Measurements from ENCODE around the gene RBM26.
A peak's percentile ranks its signal among the peaks of the same experiment; 100 is the strongest.

RBM26 gene

DNA sequence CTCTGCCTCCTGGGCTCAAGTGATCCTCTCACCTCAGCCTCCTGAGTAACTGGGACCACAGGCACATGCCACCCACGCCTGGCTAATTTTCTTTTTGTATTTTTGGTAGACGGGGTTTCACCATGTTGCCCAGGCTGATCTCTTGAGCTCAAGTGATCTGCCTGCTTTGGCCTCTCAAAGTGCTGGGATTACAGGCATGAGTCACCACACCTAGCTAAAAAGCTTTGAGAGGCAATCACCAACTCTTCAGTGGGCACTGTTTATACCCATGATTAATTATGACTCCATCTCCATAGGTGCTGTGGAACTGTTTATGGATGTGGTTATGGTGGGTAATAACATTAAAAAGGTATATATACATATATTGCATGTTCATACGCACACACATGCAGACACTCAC is 7.5 kb upstream of the RBM26 start:
- H2AK5ac ChIP-seq (ENCODE audit: low read depth, low read length): no peak overlapping the region
- WGBS, 2 donors (ENCODE audit: extremely low coverage in 2 of 2, insufficient read length in 2 of 2, insufficient replicate concordance in 1 of 2): no CpG with 5 or more reads among the region's 3 CpGs
- H3K4me3 ChIP-seq (ENCODE audit: low read length in 2 of 2): no peak overlapping the region
- no peak overlapping the region for H2BK12ac ChIP-seq (ENCODE audit: low read length)
- H3K27ac ChIP-seq (replicated peaks; ENCODE audit: low read length): no peak overlapping the region
- H2BK15ac ChIP-seq (ENCODE audit: low read length): no peak overlapping the region
- no peak overlapping the region for H3K23ac ChIP-seq (ENCODE audit: low read depth, low read length, poor library complexity)
- no peaks in the 10 kb centered on the region for H3K27me3 ChIP-seq (ENCODE audit: control insufficient read depth in 3 of 3, insufficient read depth in 3 of 3, low read depth in 1 of 3, low read length in 3 of 3)
- no peak overlapping the region for H2BK5ac ChIP-seq (ENCODE audit: low read length)
- no peak overlapping the region for H3K9ac ChIP-seq (ENCODE audit: low read depth, low read length, poor library complexity)
- no peak overlapping the region for H3K4me2 ChIP-seq (ENCODE audit: insufficient read depth, low read length, poor library complexity, severe bottlenecking)
- H4K8ac ChIP-seq (ENCODE audit: low read depth, low read length): no peak overlapping the region
- no peaks in the 10 kb centered on the region for H3K79me1 ChIP-seq (ENCODE audit: low read depth, low read length)
- H4K91ac ChIP-seq (ENCODE audit: low read depth, low read length, poor library complexity): no peak overlapping the region
- H3K36me3 ChIP-seq (replicated peaks in 1 of 2; ENCODE audit: control insufficient read depth in 2 of 2, insufficient read depth in 2 of 2, low read length in 2 of 2): peaks cover 6 to 7% of the 10 kb centered on the region in 2 donors
- H3K4ac ChIP-seq (ENCODE audit: low read length): no peak overlapping the region
- no peak for DNase-seq (ENCODE audit: low spot score)
- H3K9me3 ChIP-seq (replicated peaks in 1 of 2; ENCODE audit: control insufficient read depth in 2 of 2, insufficient read depth in 1 of 2, low read depth in 1 of 2, low read length in 2 of 2): no peaks in the 10 kb centered on the region
- H3K4me1 ChIP-seq (ENCODE audit: control insufficient read depth in 2 of 2, insufficient read depth in 1 of 2, low read depth in 1 of 2, low read length in 2 of 2): no peaks in the 10 kb centered on the region
- H2BK120ac ChIP-seq (ENCODE audit: low read depth, low read length): no peak overlapping the region
- H2AFZ ChIP-seq (ENCODE audit: low read length): no peak overlapping the region
- H3K18ac ChIP-seq (ENCODE audit: low read length): no peak overlapping the region
- no peak overlapping the region for H3K14ac ChIP-seq (ENCODE audit: low read length)

DNA sequence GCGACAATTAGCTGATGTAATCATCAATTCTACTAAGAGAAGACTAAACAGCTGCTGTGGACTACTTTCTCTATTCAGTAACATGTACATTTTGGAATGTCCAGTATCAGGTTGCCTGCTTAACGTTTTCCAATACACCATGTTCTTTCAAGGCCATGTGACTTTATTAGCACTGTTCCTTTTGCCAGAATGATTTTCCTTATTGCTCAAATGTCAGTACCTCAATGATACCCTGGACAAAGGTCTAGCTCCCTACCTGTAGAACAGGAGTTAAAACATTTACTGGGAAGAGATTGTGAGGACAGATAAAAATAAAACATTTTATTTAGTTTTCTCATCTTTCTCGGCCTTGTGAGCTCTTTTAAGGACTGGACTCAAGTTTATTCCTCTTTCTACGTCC is 3.8 kb upstream of the RBM26 start:
- Histone ChIP-seq H2AK5ac (ENCODE audit: low read depth, low read length) (no peak overlapping the region), H2AFZ (ENCODE audit: low read length) (no peak overlapping the region), H2BK15ac (ENCODE audit: low read length) (no peak overlapping the region), H3K9me3 (replicated peaks in 1 of 2; ENCODE audit: control insufficient read depth in 2 of 2, insufficient read depth in 1 of 2, low read depth in 1 of 2, low read length in 2 of 2) (no peaks in the 10 kb centered on the region), H3K4ac (ENCODE audit: low read length) (no peak overlapping the region), H3K4me1 (ENCODE audit: control insufficient read depth in 2 of 2, insufficient read depth in 1 of 2, low read depth in 1 of 2, low read length in 2 of 2) (peaks cover 0 to 3% of the 10 kb centered on the region in 2 donors), H3K18ac (ENCODE audit: low read length) (no peak overlapping the region), H3K4me2 (ENCODE audit: insufficient read depth, low read length, poor library complexity, severe bottlenecking) (no peak overlapping the region), H3K23ac (ENCODE audit: low read depth, low read length, poor library complexity) (no peak overlapping the region), H3K27ac (replicated peaks; ENCODE audit: low read length) (no peak overlapping the region), H4K91ac (ENCODE audit: low read depth, low read length, poor library complexity) (no peak overlapping the region), H2BK12ac (ENCODE audit: low read length) (no peak overlapping the region), H3K36me3 (replicated peaks in 1 of 2; ENCODE audit: control insufficient read depth in 2 of 2, insufficient read depth in 2 of 2, low read length in 2 of 2) (peaks cover 0 to 7% of the 10 kb centered on the region in 2 donors), H3K79me1 (ENCODE audit: low read depth, low read length) (no peaks in the 10 kb centered on the region), H3K4me3 (ENCODE audit: low read length in 2 of 2) (no peak overlapping the region), H3K27me3 (ENCODE audit: control insufficient read depth in 3 of 3, insufficient read depth in 3 of 3, low read depth in 1 of 3, low read length in 3 of 3) (no peaks in the 10 kb centered on the region), H4K8ac (ENCODE audit: low read depth, low read length) (no peak overlapping the region), H3K9ac (ENCODE audit: low read depth, low read length, poor library complexity) (no peak overlapping the region), H2BK120ac (ENCODE audit: low read depth, low read length) (no peak overlapping the region), H2BK5ac (ENCODE audit: low read length) (no peak overlapping the region), H3K14ac (ENCODE audit: low read length) (no peak overlapping the region)
- no CpG with 5 or more reads among the region's 4 CpGs for WGBS, 2 donors (ENCODE audit: extremely low coverage in 2 of 2, insufficient read length in 2 of 2, insufficient replicate concordance in 1 of 2)
- DNase-seq (ENCODE audit: low spot score): no peak

DNA sequence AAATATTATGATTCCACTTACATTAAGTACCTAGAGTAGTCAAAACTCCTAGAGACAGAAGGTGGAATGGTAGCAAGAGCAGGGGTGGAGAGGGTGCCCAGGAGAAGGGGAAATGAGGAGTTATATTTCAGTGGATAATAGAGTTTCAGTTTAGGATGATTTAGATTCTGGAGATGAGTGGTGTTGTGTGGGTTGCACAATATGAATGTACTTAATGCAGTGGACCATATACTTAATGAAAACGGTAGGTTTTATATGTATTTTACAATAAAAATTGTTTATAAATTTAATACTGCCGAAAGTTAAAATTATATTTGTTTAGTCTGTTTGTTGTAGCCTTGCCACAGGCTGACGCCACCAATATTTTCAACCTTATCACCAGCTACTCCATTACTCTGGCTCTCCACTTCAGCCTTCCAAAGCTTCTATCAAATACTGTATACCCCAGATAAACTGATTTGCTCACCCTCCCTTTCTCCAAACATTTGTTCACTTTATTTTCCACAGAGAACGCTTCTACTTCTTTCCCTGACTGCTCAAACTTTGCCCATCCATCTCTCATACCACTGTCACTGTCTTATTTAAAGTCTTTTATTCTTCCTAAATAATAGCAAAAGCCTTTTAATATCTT is 1.4 kb upstream of the RBM26 start:
- Histone ChIP-seq H3K9ac (ENCODE audit: low read depth, low read length, poor library complexity) (no peak overlapping the region), H3K4me1 (ENCODE audit: control insufficient read depth in 2 of 2, insufficient read depth in 1 of 2, low read depth in 1 of 2, low read length in 2 of 2) (peaks cover 4 to 17% of the 10 kb centered on the region in 2 donors), H3K4ac (ENCODE audit: low read length) (no peak overlapping the region), H3K36me3 (replicated peaks in 1 of 2; ENCODE audit: control insufficient read depth in 2 of 2, insufficient read depth in 2 of 2, low read length in 2 of 2) (peaks cover 0 to 18% of the 10 kb centered on the region in 2 donors), H3K14ac (ENCODE audit: low read length) (no peak overlapping the region), H2BK120ac (ENCODE audit: low read depth, low read length) (no peak overlapping the region), H3K23ac (ENCODE audit: low read depth, low read length, poor library complexity) (no peak overlapping the region), H4K91ac (ENCODE audit: low read depth, low read length, poor library complexity) (no peak overlapping the region), H3K27me3 (ENCODE audit: control insufficient read depth in 3 of 3, insufficient read depth in 3 of 3, low read depth in 1 of 3, low read length in 3 of 3) (no peaks in the 10 kb centered on the region), H2BK12ac (ENCODE audit: low read length) (no peak overlapping the region), H3K18ac (ENCODE audit: low read length) (no peak overlapping the region), H3K4me3 (ENCODE audit: low read length in 2 of 2) (peak overlapping the region in 1 of 2 donors; percentile 97), H3K79me1 (ENCODE audit: low read depth, low read length) (no peaks in the 10 kb centered on the region), H4K8ac (ENCODE audit: low read depth, low read length) (no peak overlapping the region), H2AK5ac (ENCODE audit: low read depth, low read length) (no peak overlapping the region), H2AFZ (ENCODE audit: low read length) (no peak overlapping the region), H3K4me2 (ENCODE audit: insufficient read depth, low read length, poor library complexity, severe bottlenecking) (no peak overlapping the region), H3K9me3 (replicated peaks in 1 of 2; ENCODE audit: control insufficient read depth in 2 of 2, insufficient read depth in 1 of 2, low read depth in 1 of 2, low read length in 2 of 2) (peaks cover 0 to 7% of the 10 kb centered on the region in 2 donors), H2BK15ac (ENCODE audit: low read length) (no peak overlapping the region), H3K27ac (replicated peaks; ENCODE audit: low read length) (no peak overlapping the region), H2BK5ac (ENCODE audit: low read length) (no peak overlapping the region)
- DNase-seq (ENCODE audit: low spot score): no peak
- no CpG with 5 or more reads among the region's 4 CpGs for WGBS, 2 donors (ENCODE audit: extremely low coverage in 2 of 2, insufficient read length in 2 of 2, insufficient replicate concordance in 1 of 2)

GRCh38 chr13:79406597-79406908 is 498 bp upstream of the RBM26 start:
- H3K79me1 ChIP-seq (ENCODE audit: low read depth, low read length): no peaks in the 10 kb centered on the region
- no peak overlapping the region for H2BK120ac ChIP-seq (ENCODE audit: low read depth, low read length)
- no peak overlapping the region for H4K91ac ChIP-seq (ENCODE audit: low read depth, low read length, poor library complexity)
- H3K4me1 ChIP-seq (ENCODE audit: control insufficient read depth in 2 of 2, insufficient read depth in 1 of 2, low read depth in 1 of 2, low read length in 2 of 2): peaks cover 6 to 17% of the 10 kb centered on the region in 2 donors
- H3K9ac ChIP-seq (ENCODE audit: low read depth, low read length, poor library complexity): peak overlapping the region; percentile 87
- WGBS, 2 donors (ENCODE audit: extremely low coverage in 2 of 2, insufficient read length in 2 of 2, insufficient replicate concordance in 1 of 2): no CpG with 5 or more reads among the region's 4 CpGs
- H3K4me3 ChIP-seq (ENCODE audit: low read length in 2 of 2): peak overlapping the region; percentile 96 to 97
- no peak overlapping the region for H4K8ac ChIP-seq (ENCODE audit: low read depth, low read length)
- H3K23ac ChIP-seq (ENCODE audit: low read depth, low read length, poor library complexity): no peak overlapping the region
- peaks cover 0 to 26% of the 10 kb centered on the region in 2 donors for H3K36me3 ChIP-seq (replicated peaks in 1 of 2; ENCODE audit: control insufficient read depth in 2 of 2, insufficient read depth in 2 of 2, low read length in 2 of 2)
- no peak overlapping the region for H2BK12ac ChIP-seq (ENCODE audit: low read length)
- H2BK15ac ChIP-seq (ENCODE audit: low read length): no peak overlapping the region
- no peaks in the 10 kb centered on the region for H3K27me3 ChIP-seq (ENCODE audit: control insufficient read depth in 3 of 3, insufficient read depth in 3 of 3, low read depth in 1 of 3, low read length in 3 of 3)
- H3K27ac ChIP-seq (replicated peaks; ENCODE audit: low read length): peak overlapping the region; percentile 36
- H2AFZ ChIP-seq (ENCODE audit: low read length): peak overlapping the region; percentile 98
- H3K18ac ChIP-seq (ENCODE audit: low read length): peak overlapping the region; percentile 86
- H3K9me3 ChIP-seq (replicated peaks in 1 of 2; ENCODE audit: control insufficient read depth in 2 of 2, insufficient read depth in 1 of 2, low read depth in 1 of 2, low read length in 2 of 2): peaks cover 0 to 8% of the 10 kb centered on the region in 2 donors
- DNase-seq (ENCODE audit: low spot score): no peak
- no peak overlapping the region for H2AK5ac ChIP-seq (ENCODE audit: low read depth, low read length)
- no peak overlapping the region for H3K14ac ChIP-seq (ENCODE audit: low read length)
- H2BK5ac ChIP-seq (ENCODE audit: low read length): peak overlapping the region; percentile 69
- peak overlapping the region; percentile 49 for H3K4me2 ChIP-seq (ENCODE audit: insufficient read depth, low read length, poor library complexity, severe bottlenecking)
- no peak overlapping the region for H3K4ac ChIP-seq (ENCODE audit: low read length)

All from neuronal stem cell (in vitro differentiated cells).